AG08395 (cell line): ENCODE data around the gene COMMD1.
"Not testable (repeated sequence)": the region's sequence is repeated elsewhere in the genome, so short reads cannot be mapped to it uniquely, and the experiment has no call there.

Source experiments
- DNase-seq: peaks from one replicate; pipeline ENCODE4 v3.0.0; 2012; ENCODE audit warnings: mixed read lengths, low spot score

Gene COMMD1

DNA sequence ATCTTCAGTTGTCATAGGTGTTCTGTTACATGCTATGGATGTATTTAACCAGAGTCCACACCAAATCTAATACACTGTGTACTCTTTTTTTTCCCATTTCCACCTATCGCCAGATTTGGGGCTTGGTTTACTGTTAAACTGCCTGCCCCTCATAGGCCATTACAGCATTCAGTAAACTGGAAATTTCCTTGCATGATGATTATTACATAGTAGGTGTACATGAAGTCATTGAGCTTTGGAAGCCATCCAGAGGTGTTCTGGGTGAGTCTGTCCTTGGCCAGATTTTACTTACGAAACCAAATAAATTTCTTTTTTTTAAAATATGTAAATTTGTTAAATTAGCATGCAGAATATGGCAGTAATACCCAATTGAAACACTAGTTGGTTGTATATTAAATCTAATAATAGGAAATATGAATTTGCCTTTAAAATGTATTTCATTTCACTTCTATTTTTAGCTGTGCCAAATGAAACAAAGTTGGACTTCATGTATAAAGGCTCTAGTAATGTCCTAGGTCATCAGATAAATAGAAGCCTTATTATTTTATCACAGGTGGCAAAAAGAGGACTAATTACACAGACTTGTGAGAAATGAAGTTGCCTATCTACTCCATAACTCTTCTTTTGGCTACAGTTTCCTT, 60.7 kb downstream of the COMMD1 start:
- DNase-seq: no peak

DNA sequence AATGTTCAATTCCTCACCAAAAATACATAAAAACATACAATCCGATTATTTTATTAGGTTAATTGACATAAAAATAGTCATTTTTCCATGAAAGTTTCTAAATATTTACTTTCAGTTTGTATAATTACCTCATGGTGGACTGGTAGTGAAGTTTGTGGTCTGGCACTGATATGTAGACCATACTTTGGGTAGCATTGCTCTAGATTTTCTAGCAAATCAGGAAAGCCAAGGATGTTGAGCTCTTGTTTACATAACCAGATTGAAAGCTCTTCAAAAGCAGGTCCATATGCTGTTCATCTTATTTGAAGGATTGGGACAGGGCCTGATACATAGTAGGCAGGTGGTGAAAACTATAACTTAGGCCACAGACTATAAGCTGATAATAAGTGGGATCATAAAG, 61.8 kb downstream of the COMMD1 start:
- DNase-seq: peak; percentile 17

DNA sequence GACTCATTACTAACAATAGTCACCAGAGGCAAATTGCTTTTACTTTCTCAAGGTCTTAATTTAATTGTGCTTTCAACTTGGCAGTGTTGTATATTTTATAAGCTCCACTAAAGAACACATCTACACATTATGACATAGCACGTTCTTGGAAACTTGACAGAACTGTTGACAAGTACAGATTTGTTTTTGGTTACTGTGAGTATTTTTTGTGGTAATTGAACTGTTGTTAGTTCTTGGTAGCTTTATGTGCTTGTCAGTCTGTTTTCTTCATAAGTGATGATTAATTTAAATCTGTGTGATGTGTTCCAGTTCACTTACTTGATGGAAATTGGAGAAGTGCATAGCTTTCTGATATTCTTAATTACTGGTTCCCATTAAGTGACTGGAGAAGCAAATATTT, 63.9 kb downstream of the COMMD1 start:
- no peak for DNase-seq

DNA sequence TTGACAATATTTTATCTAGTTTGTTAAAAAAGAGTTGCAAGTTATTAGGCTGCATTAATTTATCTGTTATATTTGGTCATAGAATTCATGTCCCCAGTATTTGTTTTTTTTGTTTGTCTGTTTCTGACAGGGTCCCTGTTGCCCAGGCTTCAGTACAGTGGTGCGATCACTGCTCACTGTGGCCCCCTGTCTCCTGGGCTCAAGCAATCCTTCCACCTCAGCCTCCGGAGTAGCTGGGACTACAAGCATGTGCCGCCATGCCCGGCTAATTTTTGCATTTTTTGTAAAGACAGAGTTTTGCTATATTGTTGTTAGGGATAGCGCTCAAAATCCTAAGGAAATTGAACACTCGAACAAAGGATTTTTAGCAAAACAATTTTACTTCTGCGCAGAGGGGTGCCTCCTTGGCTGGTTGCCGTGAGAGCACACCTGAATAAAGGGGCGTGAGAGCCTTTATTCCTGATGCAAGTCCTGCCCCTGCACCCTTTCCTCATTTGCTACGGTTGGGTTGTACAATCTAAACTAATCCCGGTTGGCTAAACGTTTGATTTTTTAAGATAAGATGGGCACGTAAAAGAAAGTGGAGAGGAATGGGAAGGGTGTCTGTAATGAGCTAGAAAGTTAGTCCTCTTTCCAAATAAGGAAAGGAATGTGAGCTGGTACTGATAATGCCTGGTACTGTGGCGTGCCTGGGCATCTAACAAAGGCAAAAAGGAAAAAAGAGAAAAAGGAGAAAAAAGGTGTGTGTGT, 65.5 kb downstream of the COMMD1 start:
- DNase-seq: no peak

DNA sequence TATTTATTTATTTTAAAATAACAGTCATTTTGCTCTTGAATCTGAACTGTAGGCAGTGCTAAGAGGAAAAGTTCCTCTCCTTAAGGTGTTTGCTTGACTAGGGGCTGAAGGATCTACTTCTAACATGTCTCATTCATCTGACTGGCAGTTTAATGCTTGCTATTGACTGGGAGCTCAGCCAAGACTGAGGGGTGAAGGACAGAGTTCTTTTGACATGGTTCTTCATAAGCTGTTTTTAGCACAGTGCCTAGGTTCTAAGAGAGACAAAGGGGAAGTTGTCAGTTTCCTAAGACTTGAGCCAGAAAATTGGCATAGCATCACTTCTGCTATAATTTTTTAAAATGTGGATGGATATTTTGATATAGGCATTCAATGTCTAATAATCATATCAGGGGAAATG, 73.0 kb downstream of the COMMD1 start:
- no peak for DNase-seq

DNA sequence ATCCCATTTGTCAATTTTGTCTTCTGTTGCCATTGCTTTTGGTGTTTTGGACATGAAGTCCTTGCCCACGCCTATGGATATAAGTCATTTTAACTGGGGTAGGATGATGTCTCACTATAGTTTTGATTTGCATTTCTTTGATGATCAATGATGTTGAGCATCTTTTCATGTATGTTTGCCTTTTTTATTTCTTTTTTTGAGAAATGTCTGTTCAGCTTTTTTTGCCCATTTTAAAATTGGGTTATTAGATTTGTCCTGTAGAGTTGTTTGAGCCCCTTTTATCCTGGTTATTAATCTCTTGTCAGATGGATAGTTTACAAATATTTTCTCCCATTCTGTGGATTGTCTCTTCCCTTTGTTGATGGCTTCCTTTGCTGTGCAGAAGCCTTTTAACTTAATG, 75.3 kb downstream of the COMMD1 start:
- no peak for DNase-seq

DNA sequence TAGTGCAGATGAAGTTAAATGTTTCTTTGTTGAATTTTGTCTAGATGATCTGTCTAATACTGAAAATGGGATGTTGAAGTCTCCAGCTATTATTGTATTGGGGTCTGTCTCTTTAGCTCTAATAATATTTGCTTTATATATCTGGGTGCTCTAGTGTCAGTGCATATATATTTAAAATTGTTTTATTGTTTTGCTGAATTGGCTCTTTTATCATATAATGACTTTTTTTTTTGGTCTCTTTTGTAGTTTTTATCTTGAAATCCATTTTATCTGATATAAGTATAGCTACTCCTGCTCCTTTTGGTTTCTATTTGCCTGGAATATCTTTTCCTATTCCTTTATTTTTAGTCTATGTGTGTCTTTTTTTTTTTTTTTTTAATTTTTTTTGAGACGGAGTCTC, 79.2 kb downstream of the COMMD1 start:
- DNase-seq: no peak

DNA sequence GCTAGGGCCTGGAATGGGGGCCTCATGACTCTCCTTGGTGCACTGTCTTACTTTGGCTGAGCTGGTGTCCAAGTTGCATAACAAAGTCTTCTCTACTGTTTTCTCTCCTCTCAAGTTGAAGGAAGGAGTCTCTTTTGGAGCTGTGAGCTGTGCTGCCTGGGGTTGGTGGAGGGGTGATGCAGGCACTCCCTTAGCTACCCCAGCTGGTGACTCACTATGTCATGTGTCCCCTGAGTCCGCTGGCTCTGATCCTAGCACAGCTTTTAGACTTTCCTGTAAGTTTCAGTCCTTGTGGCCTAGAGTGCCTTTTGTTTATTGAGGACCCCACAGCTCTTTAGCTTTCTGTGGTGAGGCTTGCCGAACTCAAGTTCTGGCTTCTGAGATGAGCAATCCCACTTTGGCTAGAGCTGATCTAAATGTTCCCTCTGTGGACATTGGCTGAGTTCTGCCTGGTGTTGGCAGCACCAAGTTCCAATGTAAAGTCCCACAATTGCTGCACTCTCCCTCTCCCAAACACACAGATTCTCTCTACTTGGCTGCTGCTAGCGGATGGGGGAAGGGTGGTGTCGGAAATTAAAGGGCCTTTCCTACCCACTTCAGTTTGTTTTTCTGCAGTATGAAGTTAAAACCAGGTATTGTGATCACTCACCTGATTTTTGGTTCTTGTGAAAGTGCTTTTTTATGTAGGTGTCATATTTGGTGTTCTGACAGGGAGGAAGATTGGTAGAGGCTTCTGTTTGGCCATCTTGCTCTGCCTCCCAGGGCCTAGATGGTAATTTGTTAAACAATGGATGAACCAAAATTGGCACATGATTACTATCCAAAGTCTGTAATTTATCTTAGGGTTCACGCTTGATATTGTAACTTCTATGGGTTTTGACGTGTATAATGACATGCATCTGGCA, 83.2 kb downstream of the COMMD1 start:
- DNase-seq: no peak

DNA sequence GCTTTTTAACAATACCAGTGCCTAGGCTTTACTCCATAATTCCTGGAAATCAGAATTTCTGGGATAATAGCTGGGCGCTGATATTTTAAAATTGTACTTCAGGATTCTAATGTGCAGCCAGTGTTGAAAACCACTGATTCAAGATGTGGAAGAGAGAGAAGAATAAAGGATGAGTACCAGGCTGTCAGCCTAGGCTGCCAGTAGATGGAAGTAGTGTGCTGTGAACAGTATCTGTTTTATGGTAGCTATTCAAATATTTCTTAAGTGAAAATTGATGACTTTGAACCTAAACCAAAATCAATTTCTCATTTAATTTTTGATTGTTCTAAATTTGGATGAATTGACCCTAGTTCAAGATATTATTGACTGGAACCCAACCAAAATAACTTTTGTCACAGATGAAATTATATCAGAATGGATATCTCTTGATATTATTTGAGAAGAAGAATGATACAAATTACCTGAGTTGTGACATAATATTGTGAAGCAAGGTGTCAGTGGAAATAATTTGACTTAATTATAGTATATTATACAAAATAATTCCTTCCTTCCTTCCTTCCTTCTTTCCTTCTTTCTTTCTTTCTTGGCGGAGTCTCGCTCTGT, 88.0 kb downstream of the COMMD1 start:
- DNase-seq: peak; percentile 59

DNA sequence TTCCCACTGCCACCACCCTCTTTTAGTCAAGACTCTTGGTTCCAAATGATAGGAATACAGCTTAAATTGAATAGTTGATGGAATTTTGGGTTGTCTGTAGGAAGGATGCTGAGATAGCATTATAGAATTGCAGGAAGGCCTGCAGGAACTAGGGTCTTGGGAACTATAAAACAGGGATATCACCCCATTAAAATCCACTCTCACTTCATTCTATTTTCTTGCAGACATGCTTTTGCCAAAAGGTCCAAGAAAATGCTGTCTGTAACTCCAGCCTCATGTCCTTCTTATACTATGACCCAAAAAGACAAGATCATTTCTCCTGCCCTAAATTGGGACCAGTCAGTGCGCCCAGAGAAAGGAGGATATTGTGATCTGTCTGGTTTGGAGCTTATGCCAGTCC, 89.1 kb downstream of the COMMD1 start:
- DNase-seq: no peak

DNA sequence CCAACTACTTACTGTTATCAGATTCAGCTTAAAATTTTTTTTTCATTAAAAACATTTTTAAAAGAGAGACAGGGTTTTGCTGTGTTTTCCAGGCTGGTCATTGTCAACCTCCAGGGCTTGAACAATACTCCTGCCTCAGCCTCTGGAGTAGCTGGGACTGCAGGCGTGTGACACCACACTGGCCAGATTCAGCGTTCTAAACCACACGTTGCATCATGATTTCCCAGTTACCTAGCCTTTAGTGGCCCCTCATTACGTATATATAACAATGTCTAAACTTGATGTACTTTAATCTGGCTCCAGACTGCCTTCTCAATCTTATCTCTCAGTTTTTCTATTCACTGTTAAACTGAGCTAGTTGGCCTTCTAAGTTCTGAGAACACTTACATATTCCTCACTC, 89.6 kb downstream of the COMMD1 start:
- DNase-seq: no peak

DNA sequence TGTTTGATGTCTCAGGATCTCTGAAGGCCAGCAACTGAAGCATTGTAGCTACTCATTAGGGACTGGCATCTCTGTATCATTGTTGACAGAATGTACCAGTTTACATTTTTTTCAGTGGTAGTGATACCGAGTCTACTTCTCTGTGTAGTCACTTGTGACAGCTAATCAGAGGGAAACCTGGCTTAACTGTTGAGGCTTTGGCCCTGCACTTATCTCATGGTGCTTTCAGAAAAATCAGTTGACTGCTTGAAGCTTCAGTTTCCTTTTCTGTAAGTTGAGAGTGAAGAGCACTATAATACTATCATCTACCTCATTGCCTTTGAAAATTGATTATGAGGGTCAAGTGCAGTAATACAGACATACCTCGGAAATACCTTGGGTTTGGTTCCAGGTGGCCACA, 90.0 kb downstream of the COMMD1 start:
- DNase-seq: no peak

DNA sequence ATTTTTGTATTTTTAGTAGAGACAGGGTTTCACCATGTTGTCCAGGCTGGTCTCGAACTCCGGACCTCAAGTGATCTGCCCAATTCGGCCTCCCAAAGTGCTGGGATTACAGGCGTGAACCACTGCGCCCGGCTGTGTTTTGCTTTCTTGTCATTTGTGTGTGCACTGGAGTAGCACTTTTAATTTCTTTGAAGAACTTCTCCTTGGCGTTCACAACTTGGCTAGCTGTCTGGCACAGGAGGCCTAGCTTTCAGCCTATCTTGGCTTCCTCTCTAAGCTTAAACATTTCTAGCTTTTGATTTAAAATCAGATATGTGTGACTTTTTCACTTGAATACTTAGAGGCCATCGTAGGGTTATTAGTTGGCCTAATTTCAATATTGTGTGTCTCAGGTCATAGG, 93.0 kb downstream of the COMMD1 start:
- no peak for DNase-seq

DNA sequence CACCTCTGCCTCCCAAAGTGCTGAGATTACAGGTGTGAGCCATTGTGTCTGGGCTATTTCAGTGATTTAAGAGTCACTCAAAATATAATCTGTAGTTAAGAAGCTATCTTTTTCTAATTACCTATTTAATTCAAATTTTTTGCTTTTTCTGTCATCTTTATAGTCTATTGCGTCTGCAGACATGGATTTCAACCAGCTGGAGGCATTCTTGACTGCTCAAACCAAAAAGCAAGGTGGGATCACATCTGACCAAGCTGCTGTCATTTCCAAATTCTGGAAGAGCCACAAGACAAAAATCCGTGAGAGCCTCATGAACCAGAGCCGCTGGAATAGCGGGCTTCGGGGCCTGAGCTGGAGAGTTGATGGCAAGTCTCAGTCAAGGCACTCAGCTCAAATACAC, 95.1 kb downstream of the COMMD1 start:
- DNase-seq: no peak

DNA sequence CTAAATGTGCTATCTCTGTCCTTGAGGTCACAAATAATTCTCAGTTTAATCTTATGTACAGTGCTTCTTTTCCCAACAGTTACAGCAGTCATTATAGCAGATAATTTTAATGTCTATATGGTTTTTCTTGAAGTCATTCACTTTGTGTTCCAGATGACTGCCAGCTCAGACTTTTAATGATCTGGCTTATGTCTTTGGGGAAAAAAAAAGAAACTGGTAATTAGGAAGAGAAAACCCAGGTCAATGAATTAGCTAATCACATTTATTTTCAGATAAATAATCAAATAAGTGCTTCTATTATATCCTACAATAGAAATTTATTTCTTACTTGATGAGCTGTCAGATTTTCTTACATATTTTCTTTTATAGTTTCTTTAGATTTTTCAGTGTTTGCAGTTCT, 96.0 kb downstream of the COMMD1 start:
- no peak for DNase-seq

DNA sequence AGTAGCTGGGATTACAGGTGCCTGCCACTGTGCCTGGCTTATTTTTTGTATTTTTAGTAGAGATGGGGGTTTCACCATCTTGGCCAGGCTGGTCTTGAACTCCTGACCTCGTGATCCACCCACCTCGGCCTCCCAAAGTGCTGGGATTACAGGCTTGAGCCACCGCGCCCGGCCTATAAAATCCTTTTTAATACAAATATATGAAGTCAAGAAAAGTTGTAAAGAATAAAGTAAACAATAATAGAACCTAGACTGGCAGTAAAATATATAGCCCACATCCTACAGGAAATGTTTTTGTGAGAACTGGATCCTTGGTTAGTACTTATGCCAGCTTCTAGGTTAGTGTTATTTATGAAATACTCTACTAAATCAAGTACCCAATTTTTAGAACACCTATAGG, 99.0 kb downstream of the COMMD1 start:
- not testable (repeated sequence) for DNase-seq

DNA sequence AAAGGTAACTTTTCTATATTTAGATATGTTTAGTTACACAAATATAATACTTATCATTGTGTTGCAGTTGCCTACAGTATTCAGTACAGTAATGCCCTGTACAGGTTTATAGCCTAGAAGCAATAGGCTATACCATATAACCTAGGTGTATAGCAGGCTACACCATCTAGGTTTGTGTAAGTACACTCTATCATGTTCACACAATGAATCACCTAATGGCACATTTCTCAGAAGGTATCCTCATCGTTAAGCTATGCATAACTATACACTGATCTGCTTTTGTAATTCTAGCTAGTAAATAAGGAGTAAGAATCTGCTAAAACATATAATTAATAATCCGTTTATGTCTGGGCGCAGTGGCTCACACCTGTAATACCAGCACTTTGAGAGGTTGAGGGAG, 102.1 kb downstream of the COMMD1 start:
- DNase-seq: no peak

DNA sequence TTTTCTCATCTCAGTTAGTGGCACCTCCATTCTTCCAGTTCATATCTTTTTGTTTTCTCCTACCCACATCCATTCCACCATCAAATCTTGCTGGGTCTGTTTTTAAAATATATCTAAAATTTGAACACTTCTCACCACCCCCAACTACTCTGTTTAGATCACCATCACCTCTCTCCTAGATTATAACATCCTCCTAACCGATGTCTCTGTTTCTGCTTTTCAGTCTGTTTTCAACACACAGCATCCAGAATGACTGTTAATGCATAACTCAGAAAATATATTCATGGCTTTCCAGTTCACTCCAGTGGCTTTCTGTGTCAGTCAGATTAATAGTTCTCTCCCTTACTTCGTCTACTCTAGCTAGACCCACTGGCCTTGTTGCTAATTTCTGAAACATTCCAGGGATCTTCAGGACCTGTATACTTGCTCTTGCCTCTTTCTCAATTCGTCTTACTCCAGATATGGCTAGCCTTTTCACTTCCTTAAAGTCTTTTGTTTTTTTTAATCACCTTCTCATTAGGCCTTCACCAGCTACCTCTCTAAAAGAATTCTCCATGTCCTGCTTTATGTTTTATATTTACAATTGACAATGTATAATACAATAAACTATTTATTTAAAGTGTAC, 105.3 kb downstream of the COMMD1 start:
- DNase-seq: no peak

DNA sequence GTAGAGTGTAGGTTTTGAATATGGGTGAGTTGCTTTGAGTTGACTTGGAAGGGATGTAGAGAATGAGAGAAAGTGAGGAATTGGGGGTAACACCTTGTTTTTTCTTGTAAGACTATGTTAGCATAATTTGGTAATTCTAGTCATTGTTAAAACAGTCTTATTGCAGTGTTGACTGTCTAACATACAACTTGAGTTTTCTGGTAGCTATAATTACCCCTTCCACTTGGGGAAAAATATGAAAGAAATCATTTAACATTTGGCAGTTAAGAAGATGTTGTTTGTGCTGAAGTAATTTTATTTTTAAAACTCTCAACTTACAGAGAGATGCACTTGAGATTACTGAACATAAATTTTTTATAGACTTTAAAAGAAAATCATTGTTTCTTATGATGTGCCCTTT, 108.2 kb downstream of the COMMD1 start:
- no peak for DNase-seq

DNA sequence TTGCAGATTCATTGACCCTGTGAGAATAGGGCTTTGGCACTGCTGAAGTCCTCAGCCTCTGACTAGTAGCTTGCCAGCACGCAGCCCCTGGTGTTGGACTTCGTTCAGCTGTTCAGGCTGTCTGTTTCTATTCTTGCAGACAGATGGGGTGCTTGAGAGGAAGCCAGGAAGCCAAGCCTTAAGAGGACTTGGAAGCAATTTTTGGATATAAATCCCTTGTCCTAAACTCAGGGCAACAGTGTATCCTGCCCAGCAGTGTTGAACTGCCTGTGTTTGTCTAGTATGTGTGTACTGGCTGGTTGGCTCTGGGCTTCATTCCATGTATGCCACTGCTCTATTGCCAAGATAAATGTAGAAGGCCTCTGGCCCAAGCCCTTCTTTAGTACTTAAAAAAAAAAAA, 108.6 kb downstream of the COMMD1 start:
- DNase-seq: peak; percentile 47

DNA sequence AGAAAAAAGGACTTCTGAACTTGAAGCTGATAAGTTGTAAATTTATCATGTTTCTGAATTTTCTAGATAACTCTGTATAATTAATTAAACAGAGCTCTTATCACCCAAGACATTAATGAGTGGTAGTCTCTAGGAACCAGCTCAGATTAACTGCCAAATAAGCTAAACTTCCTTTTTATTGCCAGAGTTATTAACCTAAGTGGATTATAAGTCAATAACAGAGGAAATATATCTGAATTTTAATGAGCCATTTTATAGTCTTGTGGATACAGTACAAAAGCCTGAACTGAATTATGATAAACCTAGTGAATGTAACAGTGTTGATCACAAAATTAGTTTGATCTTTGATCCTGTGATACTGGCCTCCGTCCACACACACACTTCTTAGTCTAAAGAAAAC, 111.5 kb downstream of the COMMD1 start:
- DNase-seq: no peak

DNA sequence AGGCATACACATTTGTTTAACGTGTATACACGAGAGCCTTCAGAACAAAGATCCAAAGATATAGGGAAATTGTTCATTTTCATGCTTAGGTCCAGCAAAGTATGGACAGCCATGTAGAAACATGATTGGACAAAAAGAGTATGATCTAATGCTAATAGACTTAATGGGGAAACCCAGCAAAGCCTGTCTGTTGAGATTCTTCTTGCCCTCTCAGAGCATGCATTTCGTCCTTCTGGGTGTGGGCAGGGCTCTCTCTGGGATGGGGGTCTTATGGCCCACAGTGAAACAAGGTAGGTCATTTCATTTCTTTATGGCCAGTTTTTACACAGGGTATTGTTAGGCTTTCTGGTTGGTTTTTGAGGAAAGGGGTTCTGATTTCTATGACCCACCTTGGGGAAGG, 124.4 kb downstream of the COMMD1 start:
- DNase-seq: no peak
